Panc1 (cell line): ENCODE results near the gene DHX8. TPM values are rescaled to one million over a fixed set of nuclear protein-coding genes. Genes with fewer than 3 reads are reported as not detected.

Experiments used
- ATAC-seq: fragments of 200-7000 bp; cut with Tn5 transposase; 2 replicates; pipeline ENCODE4 v1.9.1; 2020; ENCODE audit warnings: mild to moderate bottlenecking, moderate library complexity
- BruUV-seq: library from RNA; stranded (reverse); fragments of 400-500 nt; replicated peaks from 2 replicates; lab custom pipeline; 2021; lab: Mats Ljungman, UMichigan
- CTCF ChIA-PET: fragments of 300-600 bp; sonication (Branson Sonifier 250); formaldehyde crosslinking; loops from one replicate; lab custom pipeline; 2022; ENCODE audit warnings: antibody characterized with exemption; lab: Charles Lee
- POLR2A ChIA-PET: fragments of 300-600 bp; sonication (Branson Sonifier 250); formaldehyde crosslinking; loops from one replicate; lab custom pipeline; 2022; ENCODE audit warnings: antibody characterized with exemption; lab: Charles Lee
- DNase-seq: peaks from one replicate; pipeline ENCODE4 v3.0.0-alpha.2; 2010; ENCODE audit warnings: low read depth, low spot score
- H3K27ac ChIP-seq: 2 replicates; pipeline ENCODE4 v1.5.1; 2011; ENCODE audit warnings: mild to moderate bottlenecking, low read length, inconsistent platforms
- H3K27me3 ChIP-seq: fragments of 200-500 bp; sonication (Bioruptor generic); 2 replicates; pipeline ENCODE4 v1.6.0; 2014; ENCODE audit warnings: low read length, inconsistent platforms; ENCODE audit not compliant: control insufficient read depth, insufficient read depth
- H3K36me3 ChIP-seq: fragments of 200-500 bp; sonication (Bioruptor generic); 2 replicates; pipeline ENCODE4 v1.5.1; 2014; ENCODE audit warnings: inconsistent platforms, mild to moderate bottlenecking, low read length, moderate library complexity; ENCODE audit not compliant: control insufficient read depth, insufficient read depth
- H3K4me1 ChIP-seq: 2 replicates; pipeline ENCODE4 v1.5.1; 2011; ENCODE audit warnings: inconsistent platforms, mild to moderate bottlenecking, low read length, moderate library complexity; ENCODE audit not compliant: control insufficient read depth, insufficient read depth
- H3K4me3 ChIP-seq, 2 experiments: 2 replicates each; pipeline ENCODE4 v1.5.1; 2011 to 2012; ENCODE audit warnings: low read depth in 2 of 2, low read length in 2 of 2, mild to moderate bottlenecking in 2 of 2, inconsistent platforms in 1 of 2, moderate library complexity in 1 of 2
- H3K9me3 ChIP-seq: fragments of 200-500 bp; sonication (Bioruptor generic); 2 replicates; pipeline ENCODE4 v1.5.1; 2014; ENCODE audit warnings: low read depth, mild to moderate bottlenecking, inconsistent platforms, low read length, moderate library complexity; ENCODE audit not compliant: control insufficient read depth, insufficient read depth
- POLR2AphosphoS5 ChIP-seq: IDR thresholded peaks from 2 replicates; pipeline ENCODE4 v1.6.1; 2012; ENCODE audit warnings: mild to moderate bottlenecking, low read depth, low read length, moderate library complexity
- SIN3A ChIP-seq: IDR thresholded peaks from 2 replicates; pipeline ENCODE4 v1.6.1; 2012; ENCODE audit warnings: low read depth, mild to moderate bottlenecking, low read length, moderate library complexity, borderline replicate concordance; ENCODE audit not compliant: insufficient read depth
- TCF7L2 ChIP-seq: IDR thresholded peaks from 2 replicates; pipeline ENCODE4 v1.6.1; 2011; ENCODE audit warnings: mild to moderate bottlenecking, low read depth, low read length, inconsistent platforms
- in situ Hi-C: cut with HindIII; loops from 2 replicates; pipeline ENCODE4 v1.10.0; 2016; ENCODE audit warnings: low sequenced_read_pairs, low pct_unique_long_range_greater_than_20kb
- intact Hi-C: fragments of 100-400 bp; cut with micrococcal nuclease; formaldehyde crosslinking; loops from one replicate; pipeline ENCODE4 v1.10.0; 2022; ENCODE audit not compliant: unreplicated experiment
- total RNA-seq: library from RNA; stranded (reverse); gene quantifications from one replicate; pipeline ENCODE4 v1.2.1, GENCODE V29; 2021; ENCODE audit not compliant: unreplicated experiment
- TF ChIP-seq, protein P1 (sequence below), 2 experiments: IDR thresholded peaks; 2 replicates each; pipeline ENCODE4 v1.6.1; 2011 to 2012; ENCODE audit warnings: low read depth in 2 of 2, control low read depth in 1 of 2, low read length in 1 of 2, mild to moderate bottlenecking in 1 of 2, moderate library complexity in 1 of 2; ENCODE audit not compliant: insufficient read depth in 1 of 2
- TF ChIP-seq, protein P2 (sequence below): fragments of 450-650 bp; IDR thresholded peaks from 2 replicates; pipeline ENCODE4 v1.5.1; 2017; ENCODE audit warnings: mild to moderate bottlenecking

Gene DHX8
- total RNA-seq, 1 experiment from 2014 or later = 45.6 TPM

DNA sequence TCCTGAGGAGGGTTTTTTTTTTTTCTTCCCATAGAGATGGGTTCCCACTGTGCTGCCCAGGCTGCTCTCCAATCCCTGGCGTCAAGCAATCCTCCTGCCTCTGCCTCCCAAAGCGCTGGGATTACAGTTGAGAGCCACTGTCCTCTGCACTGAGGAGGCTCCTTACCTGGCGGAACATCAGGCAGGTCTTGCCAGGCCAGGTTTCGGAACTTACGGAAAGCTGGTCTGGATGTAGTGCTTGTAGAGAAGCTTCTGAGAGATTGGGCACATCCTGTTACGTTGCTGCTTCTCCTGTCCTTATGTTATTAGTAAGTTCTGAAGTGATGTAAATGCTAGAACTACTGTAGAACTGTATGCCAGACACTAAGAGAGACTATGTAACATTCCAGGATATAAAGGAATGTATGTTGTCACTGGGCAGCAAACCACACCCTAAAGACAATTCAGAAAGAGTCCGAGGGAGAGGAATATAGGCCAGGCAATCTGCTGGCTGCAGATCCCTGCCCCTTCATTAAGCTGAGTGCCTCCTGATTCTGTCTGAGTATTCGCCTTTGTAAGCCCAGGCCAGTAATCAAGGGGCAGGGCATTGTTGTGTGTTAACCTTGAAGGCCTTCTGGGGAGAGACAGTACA, 41.3 kb downstream of the DHX8 start:
- in situ Hi-C loops (no loop called here), intact Hi-C loops (no loop called here)
- CTCF ChIA-PET = no interaction called here
- BruUV-seq = no TSS peak
- Histone ChIP-seq H3K27ac (no peak overlapping the region), H3K4me3 (no peak overlapping the region), H3K27me3 (no peaks in the 10 kb centered on the region), H3K4me1 (no peaks in the 10 kb centered on the region), H3K9me3 (no peaks in the 10 kb centered on the region), H3K36me3 (peaks cover 5% of the 10 kb centered on the region; the same call in 1 of the 2 replicates)
- POLR2A ChIA-PET = no interaction called here
- no peak for TF ChIP-seq TCF7L2
- TF ChIP-seq SIN3A = no peak
- TF ChIP-seq, protein P1, sequence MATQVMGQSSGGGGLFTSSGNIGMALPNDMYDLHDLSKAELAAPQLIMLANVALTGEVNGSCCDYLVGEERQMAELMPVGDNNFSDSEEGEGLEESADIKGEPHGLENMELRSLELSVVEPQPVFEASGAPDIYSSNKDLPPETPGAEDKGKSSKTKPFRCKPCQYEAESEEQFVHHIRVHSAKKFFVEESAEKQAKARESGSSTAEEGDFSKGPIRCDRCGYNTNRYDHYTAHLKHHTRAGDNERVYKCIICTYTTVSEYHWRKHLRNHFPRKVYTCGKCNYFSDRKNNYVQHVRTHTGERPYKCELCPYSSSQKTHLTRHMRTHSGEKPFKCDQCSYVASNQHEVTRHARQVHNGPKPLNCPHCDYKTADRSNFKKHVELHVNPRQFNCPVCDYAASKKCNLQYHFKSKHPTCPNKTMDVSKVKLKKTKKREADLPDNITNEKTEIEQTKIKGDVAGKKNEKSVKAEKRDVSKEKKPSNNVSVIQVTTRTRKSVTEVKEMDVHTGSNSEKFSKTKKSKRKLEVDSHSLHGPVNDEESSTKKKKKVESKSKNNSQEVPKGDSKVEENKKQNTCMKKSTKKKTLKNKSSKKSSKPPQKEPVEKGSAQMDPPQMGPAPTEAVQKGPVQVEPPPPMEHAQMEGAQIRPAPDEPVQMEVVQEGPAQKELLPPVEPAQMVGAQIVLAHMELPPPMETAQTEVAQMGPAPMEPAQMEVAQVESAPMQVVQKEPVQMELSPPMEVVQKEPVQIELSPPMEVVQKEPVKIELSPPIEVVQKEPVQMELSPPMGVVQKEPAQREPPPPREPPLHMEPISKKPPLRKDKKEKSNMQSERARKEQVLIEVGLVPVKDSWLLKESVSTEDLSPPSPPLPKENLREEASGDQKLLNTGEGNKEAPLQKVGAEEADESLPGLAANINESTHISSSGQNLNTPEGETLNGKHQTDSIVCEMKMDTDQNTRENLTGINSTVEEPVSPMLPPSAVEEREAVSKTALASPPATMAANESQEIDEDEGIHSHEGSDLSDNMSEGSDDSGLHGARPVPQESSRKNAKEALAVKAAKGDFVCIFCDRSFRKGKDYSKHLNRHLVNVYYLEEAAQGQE (IDR thresholded peaks at IDR 0.05; ENCODE audit: insufficient read depth in 1 of 2, low read depth in 2 of 2, low read length in 1 of 2) = no peak
- TF ChIP-seq POLR2AphosphoS5 = no peak
- TF ChIP-seq, protein P2, sequence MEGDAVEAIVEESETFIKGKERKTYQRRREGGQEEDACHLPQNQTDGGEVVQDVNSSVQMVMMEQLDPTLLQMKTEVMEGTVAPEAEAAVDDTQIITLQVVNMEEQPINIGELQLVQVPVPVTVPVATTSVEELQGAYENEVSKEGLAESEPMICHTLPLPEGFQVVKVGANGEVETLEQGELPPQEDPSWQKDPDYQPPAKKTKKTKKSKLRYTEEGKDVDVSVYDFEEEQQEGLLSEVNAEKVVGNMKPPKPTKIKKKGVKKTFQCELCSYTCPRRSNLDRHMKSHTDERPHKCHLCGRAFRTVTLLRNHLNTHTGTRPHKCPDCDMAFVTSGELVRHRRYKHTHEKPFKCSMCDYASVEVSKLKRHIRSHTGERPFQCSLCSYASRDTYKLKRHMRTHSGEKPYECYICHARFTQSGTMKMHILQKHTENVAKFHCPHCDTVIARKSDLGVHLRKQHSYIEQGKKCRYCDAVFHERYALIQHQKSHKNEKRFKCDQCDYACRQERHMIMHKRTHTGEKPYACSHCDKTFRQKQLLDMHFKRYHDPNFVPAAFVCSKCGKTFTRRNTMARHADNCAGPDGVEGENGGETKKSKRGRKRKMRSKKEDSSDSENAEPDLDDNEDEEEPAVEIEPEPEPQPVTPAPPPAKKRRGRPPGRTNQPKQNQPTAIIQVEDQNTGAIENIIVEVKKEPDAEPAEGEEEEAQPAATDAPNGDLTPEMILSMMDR = no peak
- ATAC-seq (no peak), DNase-seq (no peak)

DNA sequence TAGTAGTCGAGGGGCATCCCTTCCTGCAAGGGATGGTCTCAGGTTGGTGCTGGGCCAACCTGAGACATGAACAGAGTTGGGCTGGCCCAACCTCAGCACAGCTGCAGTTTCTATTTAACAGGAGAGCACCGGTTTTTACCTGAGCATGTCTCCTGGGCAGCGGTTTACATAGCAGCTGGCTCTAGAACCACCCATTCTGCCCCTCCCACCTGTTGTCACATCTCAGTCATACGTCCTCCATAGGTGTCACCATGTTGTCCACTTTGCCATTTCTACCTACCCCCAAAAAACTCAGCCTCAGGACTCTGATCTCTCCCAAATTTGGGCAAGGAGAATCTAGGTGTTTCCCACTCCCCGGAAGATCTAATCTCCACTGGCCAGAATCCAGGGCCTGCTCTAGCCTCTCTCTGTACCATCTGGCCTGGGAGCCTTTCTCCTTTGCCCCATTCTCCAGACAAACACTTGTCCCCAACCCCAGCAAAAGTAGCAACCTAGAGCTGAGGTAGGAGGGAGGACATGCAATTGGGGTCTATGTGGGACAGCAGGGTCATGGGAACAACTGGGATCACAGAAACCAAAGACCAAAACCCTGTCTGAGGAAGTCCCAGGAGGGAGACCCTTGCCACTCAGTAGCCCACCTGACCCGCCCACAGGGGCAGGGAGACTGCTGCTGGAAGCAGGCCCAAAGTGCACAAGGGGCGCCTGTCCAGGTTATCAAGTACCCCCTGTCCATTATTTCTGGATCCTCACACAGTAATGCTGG, 43.3 kb downstream of the DHX8 start:
- no peak for ATAC-seq

More for the DNA sequence above, 43.3 kb downstream of the DHX8 start:
- Histone ChIP-seq H3K4me1 (no peaks in the 10 kb centered on the region; the same call in 1 of the 2 replicates), H3K27me3 (no peaks in the 10 kb centered on the region), H3K27ac (no peak overlapping the region), H3K4me3 (no peak overlapping the region), H3K9me3 (no peaks in the 10 kb centered on the region), H3K36me3 (no peaks in the 10 kb centered on the region)
- TF ChIP-seq, protein P1 (IDR thresholded peaks at IDR 0.05; ENCODE audit: insufficient read depth in 1 of 2, low read depth in 2 of 2, low read length in 1 of 2) = no peak
- TF ChIP-seq POLR2AphosphoS5 (no peak), TCF7L2 (no peak)
- TF ChIP-seq, protein P2 = no peak
- in situ Hi-C loops (no loop called here), intact Hi-C loops (no loop called here)
- ChIA-PET POLR2A (no interaction called here), CTCF (interaction anchor here (1.3 kb wide), 1 partner anchor 150 kb away, joined by 3 read pairs; no protein-coding TSS in a partner anchor)
- DNase-seq = no peak
- no TSS peak for BruUV-seq
